Measurements from ENCODE around the gene ENAH. TPM values are rescaled to one million over a fixed set of nuclear protein-coding genes. Genes with fewer than 3 reads are reported as not detected.

Gene ENAH
- polyA plus RNA-seq, 1 experiment = 40.9 TPM

- ChIA-PET POLR2A (no interaction called here), CTCF (interaction anchor here (0.9 to 3.0 kb wide), 4 partner anchors 44 to 223 kb away, joined by 3 to 14 read pairs (median 3); no protein-coding TSS in a partner anchor)
- no peak for TF ChIP-seq CTCF (IDR thresholded peaks at IDR 0.05; ENCODE audit: insufficient read depth, low read depth, low read length)
- Histone ChIP-seq H3K36me3 (ENCODE audit: control insufficient read depth, insufficient read depth, low read length) (no peaks in the 10 kb centered on the region), H3K27me3 (ENCODE audit: control insufficient read depth, insufficient read depth, low read length) (no peaks in the 10 kb centered on the region), H3K4me3 (ENCODE audit: low read depth, low read length) (no peak overlapping the region)
- DNase-seq (ENCODE audit: low read depth) = no peak
Measured at GRCh38 chr1:225549821-225550220, 103.1 kb downstream of the ENAH start.

- ChIA-PET POLR2A (no interaction called here), CTCF (interaction anchor here (1.0 to 1.6 kb wide), 4 partner anchors 9 to 229 kb away, joined by 3 to 5 read pairs (median 4); partner anchors contain the start of gene SRP9)
- no peak for DNase-seq (ENCODE audit: low read depth)
- Histone ChIP-seq H3K27me3 (ENCODE audit: control insufficient read depth, insufficient read depth, low read length) (no peaks in the 10 kb centered on the region), H3K36me3 (ENCODE audit: control insufficient read depth, insufficient read depth, low read length) (no peaks in the 10 kb centered on the region), H3K4me3 (ENCODE audit: low read depth, low read length) (no peak overlapping the region)
- no peak for TF ChIP-seq CTCF (IDR thresholded peaks at IDR 0.05; ENCODE audit: insufficient read depth, low read depth, low read length)
Measured at GRCh38 chr1:225548140-225548857, 104.6 kb downstream of the ENAH start.

- Histone ChIP-seq H3K4me3 (ENCODE audit: low read depth, low read length) (no peak overlapping the region), H3K36me3 (ENCODE audit: control insufficient read depth, insufficient read depth, low read length) (no peaks in the 10 kb centered on the region), H3K27me3 (ENCODE audit: control insufficient read depth, insufficient read depth, low read length) (no peaks in the 10 kb centered on the region)
- ChIA-PET POLR2A (interaction anchor here (0.6 kb wide), 1 partner anchor 22 kb away, joined by 8 read pairs; no protein-coding TSS in a partner anchor), CTCF (interaction anchor here (0.6 to 2.4 kb wide), 3 partner anchors 227 to 232 kb away, joined by 3 to 10 read pairs (median 3); partner anchors contain the start of gene SRP9)
- no peak for DNase-seq (ENCODE audit: low read depth)
- TF ChIP-seq CTCF (IDR thresholded peaks at IDR 0.05; ENCODE audit: insufficient read depth, low read depth, low read length) = no peak
Measured at GRCh38 chr1:225545649-225546048, 107.3 kb downstream of the ENAH start.

GRCh38 chr1:225544924-225545323, 108.0 kb downstream of the ENAH start:
- Histone ChIP-seq H3K36me3 (ENCODE audit: control insufficient read depth, insufficient read depth, low read length) (no peaks in the 10 kb centered on the region), H3K27me3 (ENCODE audit: control insufficient read depth, insufficient read depth, low read length) (no peaks in the 10 kb centered on the region), H3K4me3 (ENCODE audit: low read depth, low read length) (no peak overlapping the region)
- ChIA-PET CTCF (interaction anchor here (0.6 to 2.4 kb wide), 5 partner anchors 9 to 443 kb away, joined by 3 to 10 read pairs (median 3); no protein-coding TSS in a partner anchor), POLR2A (no interaction called here)
- no peak for TF ChIP-seq CTCF (IDR thresholded peaks at IDR 0.05; ENCODE audit: insufficient read depth, low read depth, low read length)
- DNase-seq (ENCODE audit: low read depth) = no peak

- Histone ChIP-seq H3K4me3 (ENCODE audit: low read depth, low read length) (no peak overlapping the region), H3K36me3 (ENCODE audit: control insufficient read depth, insufficient read depth, low read length) (no peaks in the 10 kb centered on the region), H3K27me3 (ENCODE audit: control insufficient read depth, insufficient read depth, low read length) (no peaks in the 10 kb centered on the region)
- no peak for TF ChIP-seq CTCF (IDR thresholded peaks at IDR 0.05; ENCODE audit: insufficient read depth, low read depth, low read length)
- no peak for DNase-seq (ENCODE audit: low read depth)
- CTCF ChIA-PET = interaction anchor here (1.0 to 2.4 kb wide), 4 partner anchors 9 to 443 kb away, joined by 3 to 10 read pairs (median 4); no protein-coding TSS in a partner anchor
- POLR2A ChIA-PET = no interaction called here
Measured at GRCh38 chr1:225544263-225544662, 108.7 kb downstream of the ENAH start.

All from BJ (cell line).